Measurements from ENCODE around the gene ASMTL. TPM values are rescaled to one million over a fixed set of nuclear protein-coding genes. Genes with fewer than 3 reads are reported as not detected.
"Not testable (repeated sequence)": the region's sequence is repeated elsewhere in the genome, so short reads cannot be mapped to it uniquely, and the experiment has no call there.

Gene ASMTL
- total RNA-seq, 2 donors from 2014 or later: 30.8 to 43.5 TPM

GRCh38 chrX:1416327-1416784 lies 36.4 kb downstream of the ASMTL start:
- Histone ChIP-seq H3K4me1 (ENCODE audit: control insufficient read depth in 1 of 2, low read depth in 2 of 2) (no peaks in the 10 kb centered on the region), H3K27me3 (replicated peaks; ENCODE audit: insufficient read depth) (no peaks in the 10 kb centered on the region), H3K27ac (no peak overlapping the region), H3K4me3 (no peak overlapping the region), H3K9me3 (no peaks in the 10 kb centered on the region), H3K36me3 (peaks cover 47% of the 10 kb centered on the region)
- ATAC-seq (ENCODE audit: insufficient number of reproducible peaks, low FRiP score, low read depth): no peak
- no peak for DNase-seq (ENCODE audit: low spot score)
- no peak for TF ChIP-seq CTCF (IDR thresholded peaks at IDR 0.05)

GRCh38 chrX:1412551-1413161 lies 40.1 kb downstream of the ASMTL start:
- TF ChIP-seq CTCF (IDR thresholded peaks at IDR 0.05): no peak

GRCh38 chrX:1411326-1411725 lies 41.4 kb downstream of the ASMTL start:
- ATAC-seq (ENCODE audit: insufficient number of reproducible peaks, low FRiP score, low read depth) (no peak), DNase-seq (ENCODE audit: low spot score) (no peak)
- no peaks in the 10 kb centered on the region for H3K27me3 ChIP-seq (replicated peaks; ENCODE audit: insufficient read depth)
- H3K27ac ChIP-seq: no peak overlapping the region
- H3K4me1 ChIP-seq (ENCODE audit: control insufficient read depth in 1 of 2, low read depth in 2 of 2): no peaks in the 10 kb centered on the region
- H3K4me3 ChIP-seq: no peak overlapping the region
- no peak for TF ChIP-seq CTCF (IDR thresholded peaks at IDR 0.05)
- H3K36me3 ChIP-seq: peaks cover 44% of the 10 kb centered on the region
- no peaks in the 10 kb centered on the region for H3K9me3 ChIP-seq

More at GRCh38 chrX:1412551-1413161, 40.1 kb downstream of the ASMTL start:
- ATAC-seq (ENCODE audit: insufficient number of reproducible peaks, low FRiP score, low read depth): no peak
- no peak for DNase-seq (ENCODE audit: low spot score)
- no peak overlapping the region for H3K27ac ChIP-seq
- H3K4me3 ChIP-seq: no peak overlapping the region
- H3K9me3 ChIP-seq: no peaks in the 10 kb centered on the region
- no peaks in the 10 kb centered on the region for H3K4me1 ChIP-seq (ENCODE audit: control insufficient read depth in 1 of 2, low read depth in 2 of 2)
- peaks cover 31% of the 10 kb centered on the region for H3K36me3 ChIP-seq
- H3K27me3 ChIP-seq (replicated peaks; ENCODE audit: insufficient read depth): no peaks in the 10 kb centered on the region

GRCh38 chrX:1407035-1407434 lies 45.7 kb downstream of the ASMTL start:
- no peak for ATAC-seq (ENCODE audit: insufficient number of reproducible peaks, low FRiP score, low read depth)
- H3K4me3 ChIP-seq: no peak overlapping the region
- peaks cover 52% of the 10 kb centered on the region for H3K36me3 ChIP-seq
- H3K4me1 ChIP-seq (ENCODE audit: control insufficient read depth in 1 of 2, low read depth in 2 of 2): no peaks in the 10 kb centered on the region
- H3K27ac ChIP-seq: no peak overlapping the region
- no peak for TF ChIP-seq CTCF (IDR thresholded peaks at IDR 0.05)
- H3K27me3 ChIP-seq (replicated peaks; ENCODE audit: insufficient read depth): no peaks in the 10 kb centered on the region
- DNase-seq (ENCODE audit: low spot score): no peak
- no peaks in the 10 kb centered on the region for H3K9me3 ChIP-seq

GRCh38 chrX:1405769-1406168 lies 46.9 kb downstream of the ASMTL start:
- H3K4me1 ChIP-seq (ENCODE audit: control insufficient read depth in 1 of 2, low read depth in 2 of 2); H3K27ac ChIP-seq; H3K27me3 ChIP-seq (replicated peaks; ENCODE audit: insufficient read depth); H3K9me3 ChIP-seq; ATAC-seq (ENCODE audit: insufficient number of reproducible peaks, low FRiP score, low read depth); H3K4me3 ChIP-seq; DNase-seq (ENCODE audit: low spot score): not testable (repeated sequence)
- H3K36me3 ChIP-seq: peaks cover 44% of the 10 kb centered on the region

- H3K27ac ChIP-seq; H3K4me1 ChIP-seq (ENCODE audit: control insufficient read depth in 1 of 2, low read depth in 2 of 2); DNase-seq (ENCODE audit: low spot score); H3K9me3 ChIP-seq; ATAC-seq (ENCODE audit: insufficient number of reproducible peaks, low FRiP score, low read depth); H3K27me3 ChIP-seq (replicated peaks; ENCODE audit: insufficient read depth); H3K4me3 ChIP-seq: not testable (repeated sequence)
- peaks cover 44% of the 10 kb centered on the region for H3K36me3 ChIP-seq
Measured at GRCh38 chrX:1403867-1404266, 48.8 kb downstream of the ASMTL start.

Data from thoracic aorta (tissue), 2 donors.